HepG2 (cell line): ENCODE data around the gene ERMARD. TPM values are rescaled to one million over a fixed set of nuclear protein-coding genes. Genes with fewer than 3 reads are reported as not detected.

ENCODE experiments used
- HNRNPK ChIP-seq: fragments of 200-400 bp; formaldehyde crosslinking; IDR thresholded peaks from 2 replicates; pipeline ENCODE4 v1.6.1; 2018; ENCODE audit warnings: low read length, low read depth, moderate library complexity, mild to moderate bottlenecking; ENCODE audit not compliant: poor library complexity, severe bottlenecking
- NFIC ChIP-seq: IDR thresholded peaks from 2 replicates; pipeline ENCODE4 v1.6.1; 2012; ENCODE audit warnings: mild to moderate bottlenecking, low read length, inconsistent platforms
- POLR2AphosphoS2 ChIP-seq: IDR thresholded peaks from 2 replicates; pipeline ENCODE4 v1.6.1; 2011; ENCODE audit warnings: low read depth, low read length, improper control_type of control experiment
- STAT5B ChIP-seq: sonication (generic); formaldehyde crosslinking; IDR thresholded peaks from 2 replicates; pipeline ENCODE4 v1.4.0; 2020; ENCODE audit warnings: missing genetic modification reagents
- ZSCAN25 ChIP-seq: sonication (generic); formaldehyde crosslinking; IDR thresholded peaks from 2 replicates; pipeline ENCODE4 v1.8.0; 2022; ENCODE audit warnings: mild to moderate bottlenecking, missing genetic modification reagents
- polyA plus RNA-seq, 8 experiments: library from polyadenylated mRNA; depleted of rRNA in 3 of 8; stranded (reverse) in 7 of 8; unstranded in 1 of 8; fragments of >200 nt; fragmentation: Illumina TruSeq in 4 of 8; extraction: Trizol in 4 of 8; gene quantifications; 2 replicates each; pipeline versions ENCODE4 v1.2.1 to v1.2.3, GENCODE V29; 2011 to 2016; ENCODE audit warnings: low read depth in 4 of 8, missing spikeins in 1 of 8, mixed read lengths in 1 of 8; ENCODE audit not compliant: insufficient read depth in 1 of 8
- total RNA-seq, 5 experiments: library from RNA; depleted of rRNA; stranded (reverse); fragments of >200 nt; fragmentation: Illumina TruSeq; extraction: Trizol; gene quantifications; 2 replicates each; pipeline ENCODE4 v1.2.3, GENCODE V29; 2016; ENCODE audit warnings: low read depth in 1 of 5
- TF ChIP-seq, protein P1 (sequence below): sonication (generic); formaldehyde crosslinking; IDR thresholded peaks from 2 replicates; pipeline ENCODE4 v1.4.0; 2020; ENCODE audit warnings: mild to moderate bottlenecking, missing genetic modification reagents
- TF ChIP-seq, protein P2 (sequence below): sonication (generic); formaldehyde crosslinking; IDR thresholded peaks from 2 replicates; pipeline ENCODE4 v1.5.0; 2020; ENCODE audit warnings: mild to moderate bottlenecking, missing genetic modification reagents, borderline replicate concordance

Gene ERMARD
- total and polyA plus RNA-seq, 2 of the 13 experiments (the other 11 are each of a cell fraction or from before 2014, with no cell fraction given): 8.8 to 10.7 TPM

DNA sequence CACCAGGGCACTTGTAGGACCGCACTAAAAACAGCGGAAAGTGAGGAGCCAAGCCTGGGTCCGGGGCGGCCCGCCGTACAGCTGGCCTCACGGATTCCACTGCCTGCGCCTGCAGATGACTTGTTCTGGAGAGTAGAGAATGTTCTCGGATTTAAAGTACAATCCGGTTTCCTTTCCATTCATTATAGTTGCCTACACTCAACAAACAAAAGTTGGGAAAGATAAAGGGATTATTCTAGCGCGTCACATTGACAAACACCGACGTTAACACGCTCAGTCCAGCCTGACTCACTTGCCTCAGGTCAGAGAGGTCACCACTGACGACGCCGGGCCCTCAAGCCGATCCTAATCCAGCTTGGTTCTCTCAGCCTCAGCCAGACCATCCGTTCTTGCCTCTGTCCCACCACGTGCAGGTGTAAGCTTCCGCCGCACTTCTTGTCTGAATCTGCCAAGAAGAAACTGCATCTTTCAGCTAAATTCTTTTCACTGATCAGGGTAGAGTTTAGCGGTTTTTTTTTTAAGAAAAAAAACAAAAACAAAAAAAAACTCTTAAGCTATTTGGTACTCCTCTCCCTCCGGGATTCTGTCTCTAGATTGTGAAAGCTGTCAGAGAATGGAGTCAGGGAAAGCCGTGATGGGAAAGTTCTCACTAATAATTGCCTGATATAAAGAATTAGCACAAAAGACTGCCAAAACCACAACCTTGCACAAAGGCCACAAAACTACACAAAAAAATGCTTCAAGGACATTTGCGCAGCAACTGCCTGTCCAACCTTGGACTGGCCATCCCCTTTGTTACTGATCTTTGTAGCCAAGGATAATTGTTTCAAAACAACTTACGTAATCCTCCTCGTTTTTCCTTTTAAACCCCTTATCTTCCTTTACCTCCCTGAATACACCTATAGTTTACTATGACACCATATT is 26.0 kb upstream of the ERMARD start (continued):
- TF ChIP-seq, protein P1, sequence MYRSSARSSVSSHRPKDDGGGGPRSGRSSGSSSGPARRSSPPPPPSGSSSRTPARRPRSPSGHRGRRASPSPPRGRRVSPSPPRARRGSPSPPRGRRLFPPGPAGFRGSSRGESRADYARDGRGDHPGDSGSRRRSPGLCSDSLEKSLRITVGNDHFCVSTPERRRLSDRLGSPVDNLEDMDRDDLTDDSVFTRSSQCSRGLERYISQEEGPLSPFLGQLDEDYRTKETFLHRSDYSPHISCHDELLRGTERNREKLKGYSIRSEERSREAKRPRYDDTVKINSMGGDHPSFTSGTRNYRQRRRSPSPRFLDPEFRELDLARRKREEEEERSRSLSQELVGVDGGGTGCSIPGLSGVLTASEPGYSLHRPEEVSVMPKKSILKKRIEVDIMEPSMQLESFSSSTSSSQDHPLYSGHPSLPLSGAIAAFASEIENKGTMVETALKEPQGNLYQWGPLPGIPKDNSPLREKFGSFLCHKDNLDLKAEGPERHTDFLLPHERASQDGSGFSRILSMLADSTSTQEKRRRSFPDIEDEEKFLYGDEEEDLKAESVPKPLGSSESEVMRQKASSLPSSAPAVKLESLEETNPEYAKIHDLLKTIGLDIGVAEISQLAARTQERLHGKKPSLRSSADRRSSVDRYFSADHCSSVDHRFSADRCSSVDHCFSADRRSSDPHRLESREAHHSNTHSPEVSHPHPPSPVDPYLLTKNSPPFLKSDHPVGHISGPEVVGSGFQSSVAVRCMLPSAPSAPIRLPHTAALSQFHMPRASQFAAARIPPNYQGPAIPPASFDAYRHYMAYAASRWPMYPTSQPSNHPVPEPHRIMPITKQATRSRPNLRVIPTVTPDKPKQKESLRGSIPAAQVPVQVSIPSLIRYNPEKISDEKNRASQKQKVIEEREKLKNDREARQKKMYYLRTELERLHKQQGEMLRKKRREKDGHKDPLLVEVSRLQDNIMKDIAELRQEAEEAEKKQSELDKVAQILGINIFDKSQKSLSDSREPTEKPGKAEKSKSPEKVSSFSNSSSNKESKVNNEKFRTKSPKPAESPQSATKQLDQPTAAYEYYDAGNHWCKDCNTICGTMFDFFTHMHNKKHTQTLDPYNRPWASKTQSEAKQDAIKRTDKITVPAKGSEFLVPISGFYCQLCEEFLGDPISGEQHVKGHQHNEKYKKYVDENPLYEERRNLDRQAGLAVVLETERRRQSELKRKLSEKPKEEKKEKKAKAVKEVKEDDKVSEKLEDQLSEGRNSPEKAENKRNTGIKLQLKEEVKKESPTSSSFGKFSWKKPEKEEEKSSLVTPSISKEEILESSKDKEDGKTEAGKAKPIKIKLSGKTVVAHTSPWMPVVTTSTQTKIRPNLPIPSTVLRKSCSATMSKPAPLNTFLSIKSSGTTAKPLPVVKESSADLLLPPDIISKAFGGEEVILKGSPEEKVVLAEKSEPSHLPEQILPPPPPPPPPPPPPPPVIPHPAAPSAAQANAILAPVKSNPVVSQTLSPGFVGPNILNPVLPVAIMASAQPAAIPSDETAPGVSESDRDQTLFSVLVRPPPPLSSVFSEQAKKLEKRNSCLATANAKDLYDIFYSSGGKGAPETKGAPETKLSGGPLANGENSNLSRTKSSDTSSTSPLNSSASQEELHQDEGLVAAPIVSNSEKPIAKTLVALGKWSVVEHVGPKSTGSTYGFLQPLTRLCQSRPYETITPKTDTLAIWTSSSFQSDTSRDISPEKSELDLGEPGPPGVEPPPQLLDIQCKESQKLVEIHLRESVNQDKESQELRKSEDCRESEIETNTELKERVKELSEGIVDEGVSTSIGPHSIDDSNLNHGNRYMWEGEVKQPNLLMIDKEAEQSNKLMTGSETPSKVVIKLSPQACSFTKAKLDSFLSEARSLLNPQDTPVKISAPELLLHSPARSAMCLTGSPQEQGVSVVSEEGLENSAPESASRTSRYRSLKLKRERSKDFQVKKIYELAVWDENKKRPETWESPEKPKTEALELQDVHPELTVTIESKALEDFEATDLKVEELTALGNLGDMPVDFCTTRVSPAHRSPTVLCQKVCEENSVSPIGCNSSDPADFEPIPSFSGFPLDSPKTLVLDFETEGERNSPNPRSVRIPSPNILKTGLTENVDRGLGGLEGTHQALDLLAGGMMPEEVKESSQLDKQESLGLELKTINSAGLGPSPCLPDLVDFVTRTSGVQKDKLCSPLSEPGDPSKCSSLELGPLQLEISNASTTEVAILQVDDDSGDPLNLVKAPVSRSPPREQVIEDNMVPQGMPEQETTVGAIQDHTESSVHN (CRISPR knock-in tag): no peak
- peak; percentile 54; the same call in 1 of the 2 replicates for TF ChIP-seq POLR2AphosphoS2
- TF ChIP-seq HNRNPK: no peak
- TF ChIP-seq STAT5B (CRISPR knock-in tag): no peak; the same call in 1 of the 2 replicates
- TF ChIP-seq NFIC: peak; percentile 77
- TF ChIP-seq, protein P2, sequence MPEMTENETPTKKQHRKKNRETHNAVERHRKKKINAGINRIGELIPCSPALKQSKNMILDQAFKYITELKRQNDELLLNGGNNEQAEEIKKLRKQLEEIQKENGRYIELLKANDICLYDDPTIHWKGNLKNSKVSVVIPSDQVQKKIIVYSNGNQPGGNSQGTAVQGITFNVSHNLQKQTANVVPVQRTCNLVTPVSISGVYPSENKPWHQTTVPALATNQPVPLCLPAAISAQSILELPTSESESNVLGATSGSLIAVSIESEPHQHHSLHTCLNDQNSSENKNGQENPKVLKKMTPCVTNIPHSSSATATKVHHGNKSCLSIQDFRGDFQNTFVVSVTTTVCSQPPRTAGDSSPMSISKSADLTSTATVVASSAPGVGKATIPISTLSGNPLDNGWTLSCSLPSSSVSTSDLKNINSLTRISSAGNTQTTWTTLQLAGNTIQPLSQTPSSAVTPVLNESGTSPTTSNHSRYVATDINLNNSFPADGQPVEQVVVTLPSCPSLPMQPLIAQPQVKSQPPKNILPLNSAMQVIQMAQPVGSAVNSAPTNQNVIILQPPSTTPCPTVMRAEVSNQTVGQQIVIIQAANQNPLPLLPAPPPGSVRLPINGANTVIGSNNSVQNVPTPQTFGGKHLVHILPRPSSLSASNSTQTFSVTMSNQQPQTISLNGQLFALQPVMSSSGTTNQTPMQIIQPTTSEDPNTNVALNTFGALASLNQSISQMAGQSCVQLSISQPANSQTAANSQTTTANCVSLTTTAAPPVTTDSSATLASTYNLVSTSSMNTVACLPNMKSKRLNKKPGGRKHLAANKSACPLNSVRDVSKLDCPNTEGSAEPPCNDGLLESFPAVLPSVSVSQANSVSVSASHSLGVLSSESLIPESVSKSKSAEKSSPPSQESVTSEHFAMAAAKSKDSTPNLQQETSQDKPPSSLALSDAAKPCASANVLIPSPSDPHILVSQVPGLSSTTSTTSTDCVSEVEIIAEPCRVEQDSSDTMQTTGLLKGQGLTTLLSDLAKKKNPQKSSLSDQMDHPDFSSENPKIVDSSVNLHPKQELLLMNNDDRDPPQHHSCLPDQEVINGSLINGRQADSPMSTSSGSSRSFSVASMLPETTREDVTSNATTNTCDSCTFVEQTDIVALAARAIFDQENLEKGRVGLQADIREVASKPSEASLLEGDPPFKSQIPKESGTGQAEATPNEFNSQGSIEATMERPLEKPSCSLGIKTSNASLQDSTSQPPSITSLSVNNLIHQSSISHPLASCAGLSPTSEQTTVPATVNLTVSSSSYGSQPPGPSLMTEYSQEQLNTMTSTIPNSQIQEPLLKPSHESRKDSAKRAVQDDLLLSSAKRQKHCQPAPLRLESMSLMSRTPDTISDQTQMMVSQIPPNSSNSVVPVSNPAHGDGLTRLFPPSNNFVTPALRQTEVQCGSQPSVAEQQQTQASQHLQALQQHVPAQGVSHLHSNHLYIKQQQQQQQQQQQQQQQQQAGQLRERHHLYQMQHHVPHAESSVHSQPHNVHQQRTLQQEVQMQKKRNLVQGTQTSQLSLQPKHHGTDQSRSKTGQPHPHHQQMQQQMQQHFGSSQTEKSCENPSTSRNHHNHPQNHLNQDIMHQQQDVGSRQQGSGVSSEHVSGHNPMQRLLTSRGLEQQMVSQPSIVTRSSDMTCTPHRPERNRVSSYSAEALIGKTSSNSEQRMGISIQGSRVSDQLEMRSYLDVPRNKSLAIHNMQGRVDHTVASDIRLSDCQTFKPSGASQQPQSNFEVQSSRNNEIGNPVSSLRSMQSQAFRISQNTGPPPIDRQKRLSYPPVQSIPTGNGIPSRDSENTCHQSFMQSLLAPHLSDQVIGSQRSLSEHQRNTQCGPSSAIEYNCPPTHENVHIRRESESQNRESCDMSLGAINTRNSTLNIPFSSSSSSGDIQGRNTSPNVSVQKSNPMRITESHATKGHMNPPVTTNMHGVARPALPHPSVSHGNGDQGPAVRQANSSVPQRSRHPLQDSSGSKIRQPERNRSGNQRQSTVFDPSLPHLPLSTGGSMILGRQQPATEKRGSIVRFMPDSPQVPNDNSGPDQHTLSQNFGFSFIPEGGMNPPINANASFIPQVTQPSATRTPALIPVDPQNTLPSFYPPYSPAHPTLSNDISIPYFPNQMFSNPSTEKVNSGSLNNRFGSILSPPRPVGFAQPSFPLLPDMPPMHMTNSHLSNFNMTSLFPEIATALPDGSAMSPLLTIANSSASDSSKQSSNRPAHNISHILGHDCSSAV (CRISPR knock-in tag): no peak
- TF ChIP-seq ZSCAN25: peak; percentile 59
